Erythroblast (primary cell): ENCODE data around the gene MFN1.

Experiments used
- GATA1 ChIP-seq: IDR thresholded peaks from 2 replicates; pipeline ENCODE4 v1.6.1; 2011; ENCODE audit warnings: low read depth, mild to moderate bottlenecking, control low read depth, low read length, moderate library complexity
- POLR2A ChIP-seq: IDR thresholded peaks from 2 replicates; pipeline ENCODE4 v1.6.1; 2011; ENCODE audit warnings: mild to moderate bottlenecking, low read length

- TF ChIP-seq POLR2A (no peak), GATA1 (no peak)
Observed at GRCh38 chr3:179432451-179432850, 84.9 kb downstream of the MFN1 start.
